Ovary (tissue), 9 donors: Measurements from ENCODE around the gene HDHD5. TPM values are rescaled to one million over a fixed set of nuclear protein-coding genes. Genes with fewer than 3 reads are reported as not detected.

Experiments used
- DNase-seq, 5 donors: peaks; one replicate each; pipeline ENCODE4 v3.0.0-alpha.2; 2019 to 2020
- H3K27ac ChIP-seq, 2 donors: fragments of 200-600 bp; one replicate each; pipeline versions ENCODE4 v1.5.1 to v1.8.0; 2019 to 2022
- H3K27me3 ChIP-seq: fragments of 200-600 bp; one replicate; pipeline ENCODE4 v1.8.0; 2022
- H3K36me3 ChIP-seq: fragments of 200-600 bp; sonication (generic); one replicate; pipeline ENCODE4 v1.5.1; 2019
- H3K4me1 ChIP-seq: one replicate; pipeline ENCODE4 v1.8.1; 2013; ENCODE audit warnings: mild to moderate bottlenecking, moderate library complexity; ENCODE audit not compliant: insufficient read depth
- H3K4me3 ChIP-seq: fragments of 200-600 bp; sonication (generic); one replicate; pipeline ENCODE4 v1.5.1; 2017
- H3K9me3 ChIP-seq, 2 donors: fragments of 200-600 bp in 1 of 2; sonication (generic) in 1 of 2; one replicate each; pipeline versions ENCODE4 v1.5.1 to v1.8.1; 2013 to 2019; ENCODE audit warnings: mild to moderate bottlenecking in 1 of 2, moderate library complexity in 1 of 2
- EP300 ChIP-seq: sonication (generic); formaldehyde crosslinking; IDR thresholded peaks from one replicate; pipeline ENCODE4 v1.6.1; 2017; ENCODE audit warnings: antibody characterized with exemption
- POLR2A ChIP-seq: fragments of 450-650 bp; IDR thresholded peaks from one replicate; pipeline ENCODE4 v1.6.1; 2017; ENCODE audit warnings: antibody characterized with exemption, mild to moderate bottlenecking, moderate library complexity
- WGBS, 3 donors: extraction: QIAGEN DNeasy Blood & Tissue Kit in 1 of 3; methylation state at CpG; one replicate each; pipeline versions ENCODE4 v1.1.5 to v1.1.7; 2013 to 2017; 5-methylcytosine and 5-hydroxymethylcytosine counted together
- intact Hi-C, 4 donors: fragments of 100-400 bp; cut with DNase I; formaldehyde crosslinking; loops; one replicate each; pipeline versions ENCODE4 v1.11.0 to v1.15.1; 2022 to 2023
- polyA plus RNA-seq, 2 donors: library from polyadenylated mRNA; stranded (reverse); fragments of 200-250 nt in 1 of 2; fragments of 350-450 nt in 1 of 2; fragmentation: Illumina TruSeq in 1 of 2; extraction: RNeasy Lipid Tissue Mini Kit (QIAGEN cat#74804) in 1 of 2; gene quantifications; one replicate each; pipeline ENCODE4 v1.2.3, GENCODE V29; 2013 to 2014
- total RNA-seq, 7 donors: library from RNA; depleted of rRNA in 2 of 7; stranded (reverse); fragments of >200 nt in 2 of 7; fragmentation: NEBNext Ultra II Directional in 3 of 7; extraction: Animal tissue kit (Norgen Biotek cat#: 25700) in 3 of 7; gene quantifications; one replicate each; pipeline versions ENCODE4 v1.1.0 to v1.2.4, GENCODE V29; 2016 to 2023
- TF ChIP-seq, protein P1 (sequence below), 3 donors: fragments of 450-650 bp in 2 of 3; fragments of 200-600 bp in 1 of 3; IDR thresholded peaks; one replicate each; pipeline versions ENCODE4 v1.5.1 to v1.8.0; 2016 to 2022; ENCODE audit warnings: antibody characterized with exemption in 3 of 3, mild to moderate bottlenecking in 1 of 3
- donor health status: DM: no; HTN: no; CAD: no; lungs with moderate emphysema.
- donor health status: DM: no; HTN: no; CAD: no.
- donor health status: Bipolar disorder and iron deficiency.
- donor health status: DM: yes; HTN: yes; CAD: no.
- donor health status: DM: no; HTN: no; CAD: no.
- donor health status: DM: yes; HTN: yes; CAD: no.

HDHD5 gene
- total and polyA plus RNA-seq, 9 donors, result 8.9 to 29.5 (median 23.9) TPM

DNA sequence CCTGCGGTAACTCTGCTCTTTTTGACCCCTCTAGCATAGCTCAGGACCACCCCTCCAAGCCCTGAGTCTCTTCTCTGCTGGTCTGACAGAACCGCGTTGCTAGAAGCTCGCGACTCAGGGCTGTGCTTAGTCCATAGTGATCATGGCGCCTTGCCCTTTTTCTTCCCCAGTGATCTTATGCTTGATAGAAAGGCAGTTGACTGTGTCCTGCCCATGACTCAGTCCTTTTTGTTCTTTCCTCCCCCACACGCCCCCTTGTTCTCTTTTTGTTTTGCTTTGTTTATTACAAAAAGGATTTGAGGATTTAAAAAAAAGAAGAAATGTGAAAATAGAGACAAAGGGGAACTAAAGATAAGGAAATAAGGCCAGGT, 56.8 kb downstream of the HDHD5 start:
- no peaks in the 10 kb centered on the region for H3K4me1 ChIP-seq
- intact Hi-C loops, result no loop called here
- no peaks in the 10 kb centered on the region for H3K36me3 ChIP-seq
- no peak overlapping the region for H3K27ac ChIP-seq
- no peak for TF ChIP-seq EP300
- TF ChIP-seq, protein P1, sequence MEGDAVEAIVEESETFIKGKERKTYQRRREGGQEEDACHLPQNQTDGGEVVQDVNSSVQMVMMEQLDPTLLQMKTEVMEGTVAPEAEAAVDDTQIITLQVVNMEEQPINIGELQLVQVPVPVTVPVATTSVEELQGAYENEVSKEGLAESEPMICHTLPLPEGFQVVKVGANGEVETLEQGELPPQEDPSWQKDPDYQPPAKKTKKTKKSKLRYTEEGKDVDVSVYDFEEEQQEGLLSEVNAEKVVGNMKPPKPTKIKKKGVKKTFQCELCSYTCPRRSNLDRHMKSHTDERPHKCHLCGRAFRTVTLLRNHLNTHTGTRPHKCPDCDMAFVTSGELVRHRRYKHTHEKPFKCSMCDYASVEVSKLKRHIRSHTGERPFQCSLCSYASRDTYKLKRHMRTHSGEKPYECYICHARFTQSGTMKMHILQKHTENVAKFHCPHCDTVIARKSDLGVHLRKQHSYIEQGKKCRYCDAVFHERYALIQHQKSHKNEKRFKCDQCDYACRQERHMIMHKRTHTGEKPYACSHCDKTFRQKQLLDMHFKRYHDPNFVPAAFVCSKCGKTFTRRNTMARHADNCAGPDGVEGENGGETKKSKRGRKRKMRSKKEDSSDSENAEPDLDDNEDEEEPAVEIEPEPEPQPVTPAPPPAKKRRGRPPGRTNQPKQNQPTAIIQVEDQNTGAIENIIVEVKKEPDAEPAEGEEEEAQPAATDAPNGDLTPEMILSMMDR (IDR thresholded peaks at IDR 0.05), result no peak
- H3K9me3 ChIP-seq, result no peaks in the 10 kb centered on the region
- no peak for DNase-seq
- H3K27me3 ChIP-seq, result no peaks in the 10 kb centered on the region
- no peak overlapping the region for H3K4me3 ChIP-seq
- WGBS, 3 donors, result 89 to 92% (median 91%) methylated on average over 7 of the region's 7 CpGs

- Histone ChIP-seq H3K27me3 (no peaks in the 10 kb centered on the region), H3K27ac (no peak overlapping the region), H3K36me3 (no peaks in the 10 kb centered on the region), H3K4me1 (no peaks in the 10 kb centered on the region), H3K9me3 (no peaks in the 10 kb centered on the region), H3K4me3 (no peak overlapping the region)
- TF ChIP-seq EP300, result no peak
- TF ChIP-seq POLR2A, result no peak
- TF ChIP-seq, protein P1 (IDR thresholded peaks at IDR 0.05), result no peak
- no peak for DNase-seq
- 75 to 81% (median 81%) methylated on average over 14 of the region's 14 CpGs for WGBS, 3 donors
- intact Hi-C loops, result no loop called here
Observed at GRCh38 chr22:17101475-17102296, 57.4 kb downstream of the HDHD5 start.

- no peaks in the 10 kb centered on the region for H3K9me3 ChIP-seq
- WGBS, 3 donors, result 81 to 86% (median 85%) methylated on average over 6 of the region's 6 CpGs
- DNase-seq, result no peak
- no peak overlapping the region for H3K27ac ChIP-seq
- no peaks in the 10 kb centered on the region for H3K4me1 ChIP-seq
- H3K27me3 ChIP-seq, result no peaks in the 10 kb centered on the region
- TF ChIP-seq EP300 (no peak), POLR2A (no peak)
- TF ChIP-seq, protein P1 (IDR thresholded peaks at IDR 0.05), result no peak
- no peak overlapping the region for H3K4me3 ChIP-seq
- H3K36me3 ChIP-seq, result no peaks in the 10 kb centered on the region
- intact Hi-C loops, result no loop called here
Observed at GRCh38 chr22:17100621-17101020, 58.5 kb downstream of the HDHD5 start.

GRCh38 chr22:17098379-17098819, 60.7 kb downstream of the HDHD5 start:
- 86 to 91% (median 88%) methylated on average over 7 of the region's 7 CpGs for WGBS, 3 donors
- intact Hi-C loops, result loop anchor here in 1 of 4 donors (10.0 kb wide), 1 partner anchor 396 kb away; no protein-coding TSS in a partner anchor
- H3K36me3 ChIP-seq, result no peaks in the 10 kb centered on the region
- TF ChIP-seq EP300 (no peak), POLR2A (no peak)
- TF ChIP-seq, protein P1 (IDR thresholded peaks at IDR 0.05), result no peak
- no peaks in the 10 kb centered on the region for H3K27me3 ChIP-seq
- no peaks in the 10 kb centered on the region for H3K4me1 ChIP-seq
- no peak for DNase-seq
- H3K27ac ChIP-seq, result no peak overlapping the region
- H3K9me3 ChIP-seq, result no peaks in the 10 kb centered on the region
- H3K4me3 ChIP-seq, result no peak overlapping the region
